ENCODE measurements around the gene TEX261. TPM values are rescaled to one million over a fixed set of nuclear protein-coding genes. Genes with fewer than 3 reads are reported as not detected.

TEX261 gene
- total RNA-seq, 4 donors from 2014 or later = 36.1 to 38.7 (median 37.0) TPM

DNA sequence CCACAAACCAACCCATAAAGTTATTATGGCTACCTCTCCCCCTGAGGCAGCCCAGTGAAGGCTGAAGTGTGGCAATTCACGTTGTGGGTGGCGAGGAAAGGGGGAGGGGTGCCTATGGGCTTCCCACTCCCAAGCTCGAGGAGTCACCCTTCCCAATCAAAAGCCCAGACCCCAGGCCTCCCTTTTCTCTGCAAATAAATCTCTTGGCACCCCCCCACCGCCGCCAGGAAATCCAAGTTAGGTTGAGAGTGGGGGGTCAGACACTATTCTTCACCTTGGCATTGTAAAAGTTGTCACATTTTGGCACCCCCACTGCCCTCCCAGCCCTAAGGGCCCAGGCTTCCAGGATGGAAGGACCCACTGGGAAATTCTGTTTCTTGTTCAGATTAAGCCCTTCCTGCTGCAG is 9.4 kb downstream of the TEX261 start:
- no peak for DNase-seq (ENCODE audit: low spot score in 2 of 2)
- H3K36me3 ChIP-seq = peaks cover 0 to 78% (median 13%) of the 10 kb centered on the region in 3 donors
- 59 to 75% methylated on average over 5 of the region's 5 CpGs for WGBS, 2 donors

DNA sequence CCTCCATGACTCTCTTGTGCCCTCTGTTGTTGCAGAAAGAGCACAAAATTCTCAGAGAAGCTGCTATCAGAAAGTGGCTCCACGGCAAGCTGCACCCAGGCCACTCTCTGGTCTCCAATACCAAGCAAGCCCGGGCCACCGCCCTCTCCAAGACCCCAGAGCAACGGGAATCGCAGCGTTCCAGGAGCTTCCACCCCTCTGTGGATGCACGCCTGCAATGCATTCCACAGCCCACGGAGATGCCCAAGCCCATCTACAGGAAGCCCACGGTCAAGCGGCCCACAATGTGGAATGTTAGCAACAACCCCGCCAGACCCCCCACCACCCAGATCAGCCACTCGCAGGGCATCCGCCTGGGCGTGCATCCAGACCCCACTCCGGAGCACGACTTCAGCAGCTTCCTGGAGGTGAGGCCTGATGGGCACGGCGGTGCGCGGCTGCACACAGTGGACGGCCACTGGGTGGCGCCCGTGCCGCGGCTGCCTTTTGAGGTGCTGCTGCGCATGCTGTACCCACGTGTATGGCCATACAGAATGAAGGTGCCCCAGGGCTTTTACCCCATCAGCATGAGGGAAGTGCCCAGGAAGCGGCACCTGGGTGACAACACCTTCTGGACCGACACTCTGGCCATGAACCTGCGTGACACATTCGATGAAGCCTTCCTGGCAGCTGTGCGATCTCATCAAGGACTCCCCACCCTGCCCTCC is 9.9 kb downstream of the TEX261 start:
- peaks cover 0 to 72% (median 9%) of the 10 kb centered on the region in 3 donors for H3K36me3 ChIP-seq
- TF ChIP-seq, protein P1, sequence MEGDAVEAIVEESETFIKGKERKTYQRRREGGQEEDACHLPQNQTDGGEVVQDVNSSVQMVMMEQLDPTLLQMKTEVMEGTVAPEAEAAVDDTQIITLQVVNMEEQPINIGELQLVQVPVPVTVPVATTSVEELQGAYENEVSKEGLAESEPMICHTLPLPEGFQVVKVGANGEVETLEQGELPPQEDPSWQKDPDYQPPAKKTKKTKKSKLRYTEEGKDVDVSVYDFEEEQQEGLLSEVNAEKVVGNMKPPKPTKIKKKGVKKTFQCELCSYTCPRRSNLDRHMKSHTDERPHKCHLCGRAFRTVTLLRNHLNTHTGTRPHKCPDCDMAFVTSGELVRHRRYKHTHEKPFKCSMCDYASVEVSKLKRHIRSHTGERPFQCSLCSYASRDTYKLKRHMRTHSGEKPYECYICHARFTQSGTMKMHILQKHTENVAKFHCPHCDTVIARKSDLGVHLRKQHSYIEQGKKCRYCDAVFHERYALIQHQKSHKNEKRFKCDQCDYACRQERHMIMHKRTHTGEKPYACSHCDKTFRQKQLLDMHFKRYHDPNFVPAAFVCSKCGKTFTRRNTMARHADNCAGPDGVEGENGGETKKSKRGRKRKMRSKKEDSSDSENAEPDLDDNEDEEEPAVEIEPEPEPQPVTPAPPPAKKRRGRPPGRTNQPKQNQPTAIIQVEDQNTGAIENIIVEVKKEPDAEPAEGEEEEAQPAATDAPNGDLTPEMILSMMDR (IDR thresholded peaks at IDR 0.05) = peak; percentile 56 to 72 (median 70)
- TF ChIP-seq POLR2A (IDR thresholded peaks at IDR 0.05) = no peak
- TF ChIP-seq EP300 (IDR thresholded peaks at IDR 0.05) = no peak
- no peaks in the 10 kb centered on the region for H3K27me3 ChIP-seq
- no peak overlapping the region for H3K27ac ChIP-seq
- H3K4me1 ChIP-seq = peaks cover 0 to 35% (median 3%) of the 10 kb centered on the region in 4 donors
- H3K9me3 ChIP-seq = no peaks in the 10 kb centered on the region
- no peak for DNase-seq (ENCODE audit: low spot score in 2 of 2)
- WGBS, 2 donors = 33 to 82% methylated on average over 4 to 22 of the region's 32 CpGs
- no peak overlapping the region for H3K4me3 ChIP-seq

More for the DNA sequence above, 9.4 kb downstream of the TEX261 start:
- TF ChIP-seq POLR2A (IDR thresholded peaks at IDR 0.05) (no peak), EP300 (IDR thresholded peaks at IDR 0.05) (no peak)
- TF ChIP-seq, protein P1 (IDR thresholded peaks at IDR 0.05) = no peak
- Histone ChIP-seq H3K4me1 (peaks cover 0 to 39% (median 3%) of the 10 kb centered on the region in 4 donors), H3K9me3 (no peaks in the 10 kb centered on the region), H3K4me3 (no peak overlapping the region), H3K27me3 (no peaks in the 10 kb centered on the region), H3K27ac (no peak overlapping the region)

DNA sequence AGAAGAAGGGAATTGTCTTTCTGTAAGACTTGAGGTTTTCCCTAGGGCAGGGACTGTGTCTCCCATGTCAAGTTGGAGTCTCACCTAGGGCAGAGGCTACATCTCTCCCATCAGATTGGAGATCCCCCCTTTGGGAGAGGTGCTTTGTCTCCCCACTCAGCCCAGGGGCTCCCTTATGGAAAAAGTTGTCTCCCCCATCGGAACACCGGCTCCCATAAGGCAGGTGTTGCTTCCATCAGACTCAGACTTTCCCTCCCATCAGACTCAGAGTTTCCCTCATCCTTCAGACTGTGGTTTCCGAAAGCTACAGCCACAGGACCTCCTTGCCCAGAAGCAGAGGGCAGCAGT is 10.5 kb downstream of the TEX261 start:
- no peaks in the 10 kb centered on the region for H3K27me3 ChIP-seq
- no peak for DNase-seq (ENCODE audit: low spot score in 2 of 2)
- H3K4me1 ChIP-seq = peaks cover 0 to 38% (median 3%) of the 10 kb centered on the region in 4 donors
- 82 to 93% methylated on average over 3 of the region's 3 CpGs for WGBS, 2 donors
- no peaks in the 10 kb centered on the region for H3K9me3 ChIP-seq
- H3K27ac ChIP-seq = no peak overlapping the region
- H3K4me3 ChIP-seq = no peak overlapping the region
- TF ChIP-seq POLR2A (IDR thresholded peaks at IDR 0.05) (no peak), EP300 (IDR thresholded peaks at IDR 0.05) (no peak)
- TF ChIP-seq, protein P1 (IDR thresholded peaks at IDR 0.05) = no peak
- peaks cover 0 to 67% (median 4%) of the 10 kb centered on the region in 3 donors for H3K36me3 ChIP-seq

DNA sequence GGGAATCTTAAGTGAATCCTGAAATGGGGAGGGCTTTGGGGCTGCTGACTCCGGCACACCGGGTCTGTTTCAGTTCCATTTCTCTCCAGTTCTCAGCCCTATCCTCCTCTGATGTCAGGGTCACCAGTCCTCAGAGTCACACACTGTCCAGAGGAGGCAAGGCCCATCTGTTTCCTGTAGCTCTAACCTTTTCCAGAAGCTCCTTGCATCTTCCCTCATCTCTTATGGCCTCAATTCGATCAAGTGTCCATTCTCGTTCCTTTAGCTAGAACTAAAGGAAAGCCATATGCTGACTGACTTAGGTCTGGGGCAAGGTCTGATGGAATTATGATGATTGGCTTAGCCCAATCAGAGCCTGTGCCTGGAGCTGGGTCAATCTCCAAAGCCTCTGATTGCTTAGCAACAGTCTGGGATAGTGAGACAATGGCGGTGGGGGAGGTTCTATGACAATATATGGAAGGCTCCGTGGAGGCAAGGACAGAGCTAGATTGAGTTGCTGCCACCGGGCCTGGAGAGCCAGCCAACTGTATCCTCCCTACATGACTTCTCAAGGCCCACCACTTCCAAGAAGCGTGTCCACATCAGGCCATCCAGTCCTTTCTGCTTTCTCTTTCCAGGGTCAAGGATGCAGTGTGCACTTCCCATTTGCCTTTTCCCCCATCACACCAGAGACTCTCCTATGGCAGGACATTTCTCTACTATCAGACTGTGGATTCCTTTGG is 11.0 kb downstream of the TEX261 start:
- H3K27ac ChIP-seq = no peak overlapping the region
- no peak for DNase-seq (ENCODE audit: low spot score in 2 of 2)
- peaks cover 0 to 38% (median 3%) of the 10 kb centered on the region in 4 donors for H3K4me1 ChIP-seq
- no peak overlapping the region for H3K4me3 ChIP-seq
- TF ChIP-seq POLR2A (IDR thresholded peaks at IDR 0.05) (no peak), EP300 (IDR thresholded peaks at IDR 0.05) (no peak)
- TF ChIP-seq, protein P1 (IDR thresholded peaks at IDR 0.05) = no peak
- no peaks in the 10 kb centered on the region for H3K9me3 ChIP-seq
- 88 to 94% methylated on average over 8 of the region's 8 CpGs for WGBS, 2 donors
- H3K36me3 ChIP-seq = peaks cover 0 to 61% (median 0%) of the 10 kb centered on the region in 3 donors
- no peaks in the 10 kb centered on the region for H3K27me3 ChIP-seq

DNA sequence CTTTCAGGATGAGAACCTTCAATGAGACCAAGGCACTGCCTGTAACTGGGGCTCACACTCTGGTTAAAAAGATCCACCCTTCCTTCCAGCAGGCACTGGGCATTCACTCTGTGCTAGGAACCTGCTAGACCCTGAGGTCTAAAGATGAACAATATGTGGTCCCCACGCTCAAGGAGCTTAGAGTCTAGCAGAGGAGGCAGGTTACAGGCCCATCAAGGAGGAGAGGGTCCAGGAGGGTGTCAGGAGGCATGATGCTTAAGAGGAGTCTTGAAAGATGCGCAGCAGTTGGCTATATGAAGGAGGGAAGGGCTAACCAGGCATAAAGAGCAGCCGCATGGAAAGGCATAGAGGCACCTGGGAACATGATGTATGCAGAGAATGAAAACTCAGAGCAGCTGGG is 11.7 kb downstream of the TEX261 start:
- Histone ChIP-seq H3K36me3 (peaks cover 0 to 55% (median 0%) of the 10 kb centered on the region in 3 donors), H3K4me1 (peaks cover 0 to 38% (median 9%) of the 10 kb centered on the region in 4 donors), H3K27ac (no peak overlapping the region), H3K4me3 (no peak overlapping the region), H3K27me3 (no peaks in the 10 kb centered on the region), H3K9me3 (no peaks in the 10 kb centered on the region)
- no peak for DNase-seq (ENCODE audit: low spot score in 2 of 2)
- WGBS, 2 donors = 91 to 98% methylated on average over 3 of the region's 3 CpGs
- TF ChIP-seq, protein P1 (IDR thresholded peaks at IDR 0.05) = no peak
- TF ChIP-seq POLR2A (IDR thresholded peaks at IDR 0.05) (no peak), EP300 (IDR thresholded peaks at IDR 0.05) (no peak)
